Skeletal muscle cell (primary cell): ENCODE measurements around the gene PKN1.

Experiments
- DNase-seq: peaks from one replicate; pipeline ENCODE4 v3.0.0-alpha.2; 2010; ENCODE audit warnings: low read depth
- H3K4me3 ChIP-seq: 2 replicates; pipeline ENCODE4 v1.5.1; 2011; ENCODE audit warnings: low read depth, mild to moderate bottlenecking, control low read depth, low read length, moderate library complexity

Gene PKN1

DNA sequence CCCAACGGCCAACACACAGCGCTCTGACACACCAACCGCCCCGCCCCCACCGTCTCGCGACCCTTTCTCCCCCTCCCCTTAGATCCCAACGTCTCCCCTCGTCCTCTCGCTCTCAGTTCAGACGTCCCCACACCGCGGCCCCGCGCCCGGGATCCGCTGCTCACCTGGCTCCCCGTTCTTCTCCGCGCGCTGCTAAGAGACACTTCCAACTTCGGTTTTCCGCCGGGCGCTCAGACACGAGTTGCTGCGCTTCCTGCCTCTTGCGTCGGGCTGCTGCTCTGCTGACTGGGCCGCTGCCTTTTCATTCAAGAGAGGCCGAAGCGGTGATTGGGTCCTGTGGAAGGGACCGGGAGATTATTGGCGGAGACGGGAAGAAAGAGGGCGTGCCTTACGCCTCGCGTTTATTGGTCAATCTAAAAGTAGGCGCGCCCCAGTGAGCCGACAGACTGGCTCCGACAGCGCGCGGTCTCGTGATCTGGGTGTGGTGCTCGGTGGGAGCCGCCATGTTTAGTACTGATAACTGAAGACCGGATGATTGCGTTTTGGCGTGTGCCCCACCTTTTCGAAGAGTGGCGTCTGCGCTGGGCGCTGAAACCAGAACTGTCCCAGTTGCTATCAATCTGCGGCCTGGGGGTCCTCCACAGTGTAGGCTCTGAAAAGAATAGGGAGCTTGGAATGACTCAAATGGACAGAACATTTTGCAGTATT lies 13.8 kb upstream of the PKN1 start, which contains the start of gene DDX39A:
TSS of gene DDX39A (minus strand) at position 236 of the 708 bp plus-strand sequence. CDS start 6,121 bp downstream, outside the sequence.
- DNase-seq, result peak; percentile 98
- H3K4me3 ChIP-seq, result peak within 1 kb of the TSS; percentile 90

DNA sequence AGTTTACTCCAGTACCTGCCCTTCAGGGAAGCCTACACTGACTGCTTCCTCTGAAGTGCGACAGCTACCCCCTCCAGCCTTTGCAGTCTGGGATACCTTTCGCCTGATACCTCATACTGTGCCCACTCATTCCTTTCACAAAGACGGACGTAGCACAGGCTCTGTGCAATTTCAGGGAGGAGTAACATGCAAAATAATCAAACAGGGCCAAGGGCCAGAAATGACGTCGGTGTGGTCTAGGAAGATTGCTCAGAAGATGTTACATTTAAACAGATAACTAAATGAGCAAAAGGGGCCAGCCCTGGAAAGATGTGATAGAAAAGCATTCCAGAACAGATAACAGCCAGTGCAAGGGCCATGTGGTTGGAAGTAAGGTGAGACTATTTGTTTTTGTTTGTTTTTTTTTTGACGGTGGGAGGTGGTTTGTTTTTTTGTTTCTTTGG lies 7.4 kb upstream of the PKN1 start:
- H3K4me3 ChIP-seq, result no peak overlapping the region
- DNase-seq, result peak; percentile 35

DNA sequence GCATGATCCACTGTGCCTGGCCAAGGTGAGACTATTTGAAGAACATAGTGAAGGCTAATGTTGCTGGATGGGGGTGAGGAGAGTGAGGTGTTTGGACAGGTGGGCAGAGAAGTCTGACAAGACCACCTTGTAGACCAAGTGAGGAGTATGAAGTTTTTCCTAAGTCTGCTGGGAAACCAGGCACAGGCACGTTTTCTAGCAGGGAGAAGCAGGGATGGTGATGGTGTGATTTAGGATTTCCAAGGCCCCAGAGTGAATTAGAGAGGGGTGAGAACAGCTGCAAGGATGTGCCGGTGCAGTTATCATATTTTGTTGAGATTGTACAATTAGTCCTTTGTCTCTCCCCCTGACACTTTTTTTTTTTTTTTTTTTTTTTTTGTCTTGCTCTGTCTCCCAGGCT lies 5.6 kb upstream of the PKN1 start:
- DNase-seq, result no peak

DNA sequence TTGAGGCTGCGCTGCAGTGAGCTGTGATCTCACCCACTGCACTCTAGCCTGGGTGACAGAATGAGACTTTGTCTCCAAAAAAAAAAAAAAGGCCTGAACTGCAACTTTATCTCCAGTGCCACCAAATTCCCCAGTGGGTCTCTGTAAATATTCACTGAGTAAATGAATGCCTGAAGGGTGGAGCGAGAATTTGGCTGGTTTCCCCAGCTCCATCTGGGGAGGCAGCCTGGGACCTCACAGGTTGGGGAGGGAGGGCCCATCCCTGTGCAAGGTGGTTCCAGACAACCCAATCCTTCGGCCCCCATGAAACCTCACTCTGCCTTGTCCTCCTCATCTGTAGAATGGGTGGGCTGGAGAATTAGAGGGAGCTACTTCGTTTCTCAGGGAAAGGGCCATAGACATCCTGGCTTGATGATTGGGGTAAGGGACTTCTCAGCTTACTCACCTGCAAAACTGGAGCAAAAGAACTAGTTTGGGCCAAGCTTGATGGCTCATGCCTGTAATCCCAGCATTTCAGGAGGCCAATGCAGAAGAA lies 4.2 kb upstream of the PKN1 start:
- H3K4me3 ChIP-seq, result no peak overlapping the region
- DNase-seq, result no peak

More for the DNA sequence above, 5.6 kb upstream of the PKN1 start:
- no peak overlapping the region for H3K4me3 ChIP-seq

DNA sequence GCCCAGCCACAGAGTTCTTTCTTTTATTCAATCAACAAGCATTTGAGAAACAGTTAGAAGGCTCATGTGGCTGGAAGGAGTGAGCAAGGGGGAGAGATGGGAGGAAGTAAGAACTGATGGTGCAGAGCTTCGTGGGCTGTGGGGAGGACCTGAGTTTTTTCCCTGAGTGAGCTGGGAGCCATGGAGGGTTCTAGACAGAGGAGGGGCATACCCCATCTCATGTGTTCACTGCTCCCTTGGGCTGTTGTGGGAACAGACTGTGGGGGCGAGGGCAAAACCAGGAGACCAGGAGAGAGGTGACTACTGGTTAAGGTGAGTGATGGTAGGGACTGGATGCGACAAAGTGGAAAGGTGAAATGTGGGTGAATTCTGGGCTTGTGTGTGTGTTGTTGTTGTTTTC lies 2.4 kb upstream of the PKN1 start:
- DNase-seq, result no peak
- H3K4me3 ChIP-seq, result no peak overlapping the region

DNA sequence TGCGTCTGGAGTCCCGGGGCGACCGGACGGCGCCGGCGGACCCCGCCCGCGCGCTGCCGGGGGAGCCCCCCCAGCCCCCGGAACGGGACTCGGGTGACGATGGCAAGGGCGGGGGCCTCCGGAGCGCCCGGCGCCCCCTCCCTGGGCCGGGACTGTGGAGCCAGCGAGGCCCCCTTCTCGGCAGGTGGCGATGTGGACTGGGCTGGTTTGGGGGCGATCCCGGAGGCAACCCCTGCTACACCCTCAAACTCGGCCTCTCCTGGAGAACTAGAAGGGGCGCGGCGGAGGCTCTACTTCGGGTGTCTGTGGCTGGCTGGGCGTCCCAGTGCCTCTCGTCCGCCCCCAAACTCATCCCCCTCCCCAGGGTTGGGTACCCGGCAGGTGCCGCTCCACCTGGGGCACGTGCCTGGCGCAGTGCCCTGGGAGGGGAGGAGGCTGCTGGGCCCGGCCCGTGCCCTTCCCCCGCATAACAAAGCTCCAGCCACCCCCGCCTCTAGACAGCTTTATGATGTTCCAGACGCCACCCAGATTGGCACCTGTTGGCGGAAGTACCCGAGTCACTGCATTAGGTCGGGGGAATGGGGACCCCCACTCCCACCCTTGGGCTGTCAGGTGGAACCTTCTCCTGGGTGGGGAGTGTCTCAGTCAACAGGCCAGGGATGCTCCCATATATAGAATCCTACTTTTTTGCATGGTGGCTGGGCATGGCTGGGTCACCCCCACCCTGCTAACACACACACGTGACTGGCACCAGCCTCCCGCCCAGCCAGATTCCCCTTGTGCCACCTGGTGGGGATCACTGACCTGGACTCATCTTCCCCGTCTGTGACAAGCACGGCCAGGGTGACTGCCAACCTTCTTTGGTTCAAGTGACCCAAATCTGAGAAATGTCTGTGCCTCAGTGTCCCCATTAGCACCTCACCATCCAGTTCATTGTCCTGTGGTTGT lies 722 bp downstream of the PKN1 start:
- peak overlapping the region; percentile 71 for H3K4me3 ChIP-seq
- DNase-seq, result no peak

DNA sequence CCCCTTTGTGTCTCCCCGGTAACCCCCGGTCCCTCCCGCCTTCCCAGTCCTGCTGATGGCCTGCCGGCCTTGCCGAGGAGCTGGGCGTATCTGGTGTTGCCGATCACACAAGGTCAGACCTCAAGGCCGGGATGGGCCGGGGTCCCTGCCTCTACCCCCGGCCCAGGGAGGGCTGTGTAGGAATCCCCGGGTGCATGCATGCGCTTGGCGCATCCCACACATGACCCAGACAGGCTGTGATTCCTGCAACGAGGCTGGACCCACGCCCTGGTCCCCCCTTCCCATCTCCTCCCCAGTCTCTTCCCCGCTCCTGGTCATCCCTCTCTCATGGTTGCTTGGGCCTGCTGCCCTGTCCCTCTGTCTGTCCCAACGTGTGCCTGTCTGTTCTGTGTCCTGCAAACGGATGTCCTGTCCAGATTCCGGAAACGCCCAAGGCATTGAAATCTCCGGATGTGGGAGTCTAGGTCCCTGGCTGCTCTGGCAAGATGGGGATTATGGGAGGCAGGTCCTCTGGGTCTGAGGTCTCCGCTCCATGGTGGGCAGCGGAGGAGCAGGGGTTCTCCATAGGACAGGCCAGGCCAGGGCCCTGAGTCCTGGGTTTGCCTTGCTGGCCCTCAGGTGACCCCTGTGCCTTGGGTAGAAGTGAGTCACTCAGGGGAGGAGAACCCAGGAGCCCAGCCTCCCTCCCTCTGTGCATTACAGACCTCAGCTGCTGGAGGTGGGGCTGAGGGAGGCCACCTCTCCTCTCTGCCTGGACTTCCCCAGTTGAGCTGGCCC lies 1.6 kb downstream of the PKN1 start:
- peak overlapping the region; percentile 71 for H3K4me3 ChIP-seq
- DNase-seq, result no peak

DNA sequence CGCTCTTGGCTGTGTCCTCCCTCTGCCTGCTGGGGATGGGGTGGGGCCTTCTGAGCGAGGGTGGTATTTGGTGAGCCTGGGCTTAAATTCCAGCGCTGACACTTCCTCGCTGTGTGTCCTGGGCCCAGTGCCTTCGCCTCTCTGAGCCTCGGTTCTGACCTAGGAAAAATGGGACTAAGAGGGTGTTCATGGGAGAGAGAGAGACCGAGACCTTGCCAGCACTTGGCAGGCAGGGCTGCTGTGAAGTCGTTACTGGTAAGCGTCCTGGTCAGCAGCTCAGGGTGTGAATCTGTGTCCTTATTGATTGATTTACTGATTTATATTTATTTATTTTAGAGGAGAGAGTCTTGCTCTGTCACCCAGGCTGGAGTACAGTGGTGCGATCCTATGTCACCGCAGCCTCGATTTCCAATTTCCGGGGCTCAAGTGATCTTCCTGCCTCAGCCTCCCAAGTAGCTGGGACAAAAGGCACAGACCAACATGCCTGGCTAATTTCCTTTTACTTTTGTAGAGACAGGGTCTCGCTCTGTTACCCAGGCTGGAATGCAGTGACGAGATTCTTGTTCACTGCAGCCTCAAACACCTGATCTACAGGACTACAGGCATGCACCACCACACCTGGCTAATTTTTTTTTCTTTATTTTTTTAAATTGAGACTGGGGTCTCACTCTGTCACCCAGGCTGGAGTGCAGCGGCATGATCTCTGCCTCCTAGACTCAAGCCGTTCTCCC lies 2.4 kb downstream of the PKN1 start:
- no peak overlapping the region for H3K4me3 ChIP-seq
- DNase-seq, result no peak

DNA sequence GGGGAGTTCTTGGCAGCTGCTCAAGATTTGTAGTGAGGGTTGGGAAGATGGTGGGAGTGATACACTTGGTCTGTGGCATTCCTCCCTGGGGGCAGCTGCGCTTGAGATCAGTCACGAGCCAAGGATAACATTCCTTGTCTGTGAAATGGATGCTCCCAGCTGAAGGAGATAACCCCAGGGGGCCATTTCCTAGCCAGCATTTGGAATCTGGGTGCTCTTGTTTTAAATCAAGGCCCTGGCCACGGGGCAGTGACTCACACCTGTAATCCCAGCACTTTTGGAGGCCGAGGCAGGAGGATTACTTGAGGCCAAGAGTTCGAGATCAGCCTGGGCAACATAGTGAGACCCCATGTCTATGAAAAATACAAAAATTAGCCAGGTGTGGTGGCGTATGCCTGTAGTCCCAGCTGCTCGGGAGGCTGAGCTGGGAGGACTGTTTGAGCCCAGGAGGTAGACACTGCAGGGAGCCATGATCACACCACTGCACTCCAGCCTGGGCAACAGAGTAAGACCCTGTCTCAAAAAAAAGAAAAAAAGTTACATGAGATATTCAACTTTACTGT lies 4.6 kb downstream of the PKN1 start:
- DNase-seq, result no peak
- no peak overlapping the region for H3K4me3 ChIP-seq

DNA sequence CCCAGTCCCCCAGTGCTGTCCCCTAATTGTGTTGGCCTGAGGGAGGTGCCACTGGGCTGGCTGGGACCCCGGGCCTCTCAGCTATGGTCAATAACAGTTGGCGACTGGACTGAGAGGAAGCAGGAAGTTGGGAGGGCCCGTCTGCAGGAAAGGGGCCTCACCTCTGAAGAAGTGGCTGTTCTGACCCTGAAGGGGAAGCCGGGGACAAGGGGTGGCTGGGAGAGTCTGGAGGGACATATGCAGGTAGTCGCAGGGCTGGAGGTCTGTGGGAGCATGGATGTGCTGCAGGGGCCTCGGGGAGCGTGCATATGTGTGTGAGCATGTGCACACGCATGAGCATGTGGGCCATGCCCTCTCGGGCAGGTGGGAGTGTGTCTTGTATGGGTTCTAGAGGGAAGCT lies 5.9 kb downstream of the PKN1 start:
- no peak overlapping the region for H3K4me3 ChIP-seq
- no peak for DNase-seq

DNA sequence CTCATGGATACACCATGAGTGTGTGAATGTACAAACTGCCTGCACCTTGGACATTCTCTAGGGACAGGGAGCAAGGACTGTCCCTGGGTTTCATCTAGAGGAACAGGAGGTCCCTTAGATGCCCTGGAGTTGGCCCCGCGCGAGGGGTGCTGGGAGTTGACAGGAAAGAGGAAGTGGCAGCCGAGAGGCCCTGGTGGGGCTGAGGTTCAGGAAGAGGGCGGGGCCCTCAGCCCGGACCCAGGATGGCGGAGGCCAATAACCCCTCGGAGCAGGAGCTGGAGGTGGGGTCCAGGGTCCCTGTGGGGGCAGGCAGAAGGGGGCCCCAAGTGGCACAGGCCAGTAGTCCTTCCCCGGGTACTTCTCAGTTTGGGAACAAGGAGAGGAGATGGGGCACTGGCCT lies 6.9 kb downstream of the PKN1 start:
- H3K4me3 ChIP-seq, result no peak overlapping the region
- DNase-seq, result no peak

DNA sequence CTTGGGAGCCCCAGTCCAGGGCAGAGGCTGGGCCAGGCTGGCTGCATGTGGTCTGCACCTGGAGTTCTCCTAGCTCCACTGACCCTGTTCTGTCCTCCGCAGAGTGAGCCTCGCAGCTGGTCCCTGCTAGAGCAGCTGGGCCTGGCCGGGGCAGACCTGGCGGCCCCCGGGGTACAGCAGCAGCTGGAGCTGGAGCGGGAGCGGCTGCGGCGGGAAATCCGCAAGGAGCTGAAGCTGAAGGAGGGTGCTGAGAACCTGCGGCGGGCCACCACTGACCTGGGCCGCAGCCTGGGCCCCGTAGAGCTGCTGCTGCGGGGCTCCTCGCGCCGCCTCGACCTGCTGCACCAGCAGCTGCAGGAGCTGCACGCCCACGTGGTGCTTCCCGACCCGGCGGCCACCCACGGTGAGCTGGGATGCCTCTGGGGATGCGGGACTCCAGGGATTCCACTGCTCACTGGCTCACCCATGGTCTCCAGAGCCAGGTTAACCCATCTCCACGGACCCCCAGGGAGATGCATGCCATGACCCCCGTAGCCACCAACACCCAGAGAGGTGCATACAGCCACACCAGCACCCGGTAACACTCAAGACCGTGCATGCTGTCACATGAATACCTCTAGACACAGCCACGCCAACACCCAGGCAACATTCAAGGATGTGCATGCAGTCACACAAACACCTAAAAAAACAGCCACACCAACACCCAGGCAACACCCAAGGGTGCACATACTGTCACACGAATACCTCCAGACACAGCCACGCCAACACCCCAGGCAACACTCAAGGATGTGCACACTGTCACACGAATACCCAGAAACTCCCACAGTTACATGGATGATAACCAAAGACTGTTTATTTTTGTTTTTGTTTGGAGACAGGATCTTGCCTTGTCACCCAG lies 8.2 kb downstream of the PKN1 start:
- H3K4me3 ChIP-seq, result no peak overlapping the region

DNA sequence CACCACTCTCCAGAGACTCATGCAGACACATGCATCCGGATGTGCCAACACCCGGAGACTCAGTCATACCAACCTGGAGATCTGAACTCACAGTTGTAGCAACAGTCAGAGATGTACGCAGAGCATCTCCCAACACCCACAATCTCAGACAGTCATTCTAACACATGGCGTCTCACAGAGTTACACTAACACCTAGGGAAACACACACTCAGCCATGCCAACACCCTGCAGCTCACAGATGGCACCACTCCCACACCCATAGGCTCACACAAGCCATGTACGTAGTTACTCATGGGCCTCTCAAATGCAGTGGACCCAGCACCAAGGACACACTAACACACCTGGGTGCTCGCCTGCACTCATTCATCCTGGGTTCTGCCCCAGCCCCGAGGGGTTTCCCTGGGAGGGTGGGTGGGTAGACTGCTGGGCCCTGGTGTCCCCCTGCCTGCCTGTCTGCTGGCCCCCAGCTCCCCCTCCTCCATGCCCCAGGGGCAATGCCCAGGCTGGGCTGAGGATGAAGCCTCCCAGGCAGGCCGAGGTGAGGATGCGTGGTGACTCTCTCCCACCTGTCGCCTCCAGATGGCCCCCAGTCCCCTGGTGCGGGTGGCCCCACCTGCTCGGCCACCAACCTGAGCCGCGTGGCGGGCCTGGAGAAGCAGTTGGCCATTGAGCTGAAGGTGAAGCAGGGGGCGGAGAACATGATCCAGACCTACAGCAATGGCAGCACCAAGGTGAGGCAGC lies 10.0 kb downstream of the PKN1 start:
- no peak overlapping the region for H3K4me3 ChIP-seq
- DNase-seq, result no peak

More for the DNA sequence above, 8.2 kb downstream of the PKN1 start:
- DNase-seq, result no peak

DNA sequence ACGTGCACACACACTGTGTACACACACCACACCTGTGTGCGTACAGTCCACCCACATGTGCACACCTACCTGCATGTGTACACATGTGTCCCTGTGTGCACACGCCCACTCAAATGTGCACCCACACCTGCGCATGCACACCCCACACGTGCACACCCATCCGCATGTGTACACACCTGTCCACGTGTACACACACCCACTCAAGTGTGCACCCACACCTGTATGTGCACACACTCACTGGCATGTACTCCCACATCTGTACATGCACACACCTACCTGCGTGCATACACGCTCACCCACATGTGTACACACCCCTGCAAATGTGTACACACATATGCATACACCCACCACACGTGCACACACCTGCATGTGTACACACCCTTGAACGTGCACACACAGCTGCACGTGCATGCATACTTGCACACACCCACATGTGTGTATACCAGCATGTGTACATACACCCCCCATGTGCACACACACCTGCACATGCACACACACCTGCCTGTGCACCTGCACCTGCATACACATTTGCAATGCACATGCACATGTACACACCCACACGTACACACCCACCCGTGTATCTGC lies 10.6 kb downstream of the PKN1 start:
- H3K4me3 ChIP-seq, result no peak overlapping the region
- DNase-seq, result no peak

DNA sequence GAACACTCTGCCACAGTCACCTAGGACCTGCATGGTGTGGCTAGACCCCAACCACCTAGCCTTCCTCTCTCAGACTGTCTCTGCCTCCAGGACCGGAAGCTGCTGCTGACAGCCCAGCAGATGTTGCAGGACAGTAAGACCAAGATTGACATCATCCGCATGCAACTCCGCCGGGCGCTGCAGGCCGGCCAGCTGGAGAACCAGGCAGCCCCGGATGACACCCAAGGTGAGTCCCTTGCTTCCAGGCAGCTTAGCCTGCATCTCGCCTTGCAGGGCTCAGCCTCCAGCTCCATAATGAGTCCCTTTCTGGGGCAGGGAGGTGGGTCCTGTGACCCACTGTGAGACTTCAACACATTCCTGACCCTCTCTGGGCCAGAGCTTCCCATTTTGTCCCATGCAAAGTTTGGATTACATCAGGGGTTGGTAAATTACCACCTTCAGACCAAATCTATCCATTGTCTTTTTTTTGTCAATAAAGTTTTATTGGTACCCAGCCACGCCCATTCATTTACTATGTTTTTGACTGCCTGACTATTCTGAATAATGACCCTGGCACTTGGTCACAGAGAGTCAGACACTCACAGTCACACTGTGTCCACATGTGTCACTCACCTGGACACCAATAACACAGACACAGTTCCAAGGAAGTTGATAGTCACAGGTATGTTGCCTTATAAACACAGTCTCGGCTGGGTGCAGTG lies 13.4 kb downstream of the PKN1 start:
- no peak overlapping the region for H3K4me3 ChIP-seq
- no peak for DNase-seq

DNA sequence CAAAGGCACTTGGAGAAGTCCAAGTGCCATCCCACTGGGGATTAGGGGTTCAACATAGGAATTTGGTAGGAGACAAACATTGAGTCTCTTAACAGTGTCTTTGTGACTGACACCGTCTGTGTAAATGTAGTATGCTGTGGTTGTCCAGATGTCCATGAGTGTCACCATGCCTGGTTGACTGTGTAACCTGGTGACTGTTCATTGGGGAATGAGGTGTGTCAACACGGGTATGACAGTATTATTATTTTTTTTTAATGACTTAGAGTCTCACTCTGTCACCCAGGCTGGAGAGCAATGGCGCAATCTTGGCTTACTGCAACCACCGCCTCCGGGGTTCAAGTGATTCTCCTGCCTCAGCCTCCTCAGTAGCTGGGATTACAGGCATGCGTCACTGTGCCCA lies 16.2 kb downstream of the PKN1 start:
- no peak for DNase-seq
- no peak overlapping the region for H3K4me3 ChIP-seq
